Stimulated activated CD8-positive, alpha-beta memory T cell treated with anti-CD3 and anti-CD28 coated beads, Interleukin-15, amount 100 ng/mL, for 4 hours (primary cell): ENCODE data around the gene CDC42EP5.
A peak's percentile ranks its signal among the peaks of the same experiment; 100 is the strongest.
"Not testable (repeated sequence)": the region's sequence is repeated elsewhere in the genome, so short reads cannot be mapped to it uniquely, and the experiment has no call there.

Experiments used
- DNase-seq, 2 donors: peaks; one replicate each; pipeline ENCODE4 v3.0.0-alpha.2; 2020; ENCODE audit warnings: low read depth in 2 of 2

Gene CDC42EP5

GRCh38 chr19:54489766-54490165 lies 16.7 kb upstream of the CDC42EP5 start:
- no peak for DNase-seq

GRCh38 chr19:54489341-54489740 lies 16.2 kb upstream of the CDC42EP5 start:
- DNase-seq = no peak

GRCh38 chr19:54485851-54486250 lies 12.8 kb upstream of the CDC42EP5 start:
- DNase-seq = no peak

GRCh38 chr19:54484451-54484850 lies 11.4 kb upstream of the CDC42EP5 start:
- no peak for DNase-seq

GRCh38 chr19:54482889-54483288 lies 9.8 kb upstream of the CDC42EP5 start:
- no peak for DNase-seq

GRCh38 chr19:54481326-54481930 lies 8.3 kb upstream of the CDC42EP5 start:
- no peak for DNase-seq

GRCh38 chr19:54480051-54480450 lies 7.0 kb upstream of the CDC42EP5 start:
- DNase-seq = no peak

- DNase-seq = no peak
These were observed 5.7 kb upstream of the CDC42EP5 start for GRCh38 chr19:54478677-54479266.

GRCh38 chr19:54477650-54478049 lies 4.6 kb upstream of the CDC42EP5 start:
- DNase-seq = no peak

- DNase-seq = no peak
These were observed 2.6 kb upstream of the CDC42EP5 start for GRCh38 chr19:54475706-54476105.

GRCh38 chr19:54473892-54474372 lies 836 bp upstream of the CDC42EP5 start:
- DNase-seq = no peak

- DNase-seq = no peak
These were observed 1.9 kb downstream of the CDC42EP5 start for GRCh38 chr19:54470991-54471782.

- DNase-seq = no peak
These were observed 2.7 kb downstream of the CDC42EP5 start for GRCh38 chr19:54470276-54470887.

GRCh38 chr19:54469496-54469934 lies 3.6 kb downstream of the CDC42EP5 start:
- DNase-seq = no peak

GRCh38 chr19:54466110-54466480 lies 7.0 kb downstream of the CDC42EP5 start:
- DNase-seq = not testable (repeated sequence)

GRCh38 chr19:54465426-54466109 lies 7.5 kb downstream of the CDC42EP5 start:
- DNase-seq = no peak

- DNase-seq = peak; percentile 32 to 48
These were observed 8.3 kb downstream of the CDC42EP5 start for GRCh38 chr19:54464630-54465425.

GRCh38 chr19:54464044-54464629 lies 9.0 kb downstream of the CDC42EP5 start:
- peak in 1 of 2 donors; percentile 41 for DNase-seq

- DNase-seq = peak; percentile 76 to 93
These were observed 9.5 kb downstream of the CDC42EP5 start, which contains the start of gene LENG9 for GRCh38 chr19:54463531-54464043. LENG9 (minus strand) TSS chr19:54463778; CDS start chr19:54463526, 252 bp downstream.
